Measurements from ENCODE around the gene NADSYN1.

GRCh38 chr11:71446942-71447688, 5.9 kb upstream of the NADSYN1 start:
- peak in 1 of 2 donors; percentile 20 for TF ChIP-seq POLR2A (IDR thresholded peaks at IDR 0.05)
- no peak for TF ChIP-seq CTCF (IDR thresholded peaks at IDR 0.05)
